NCI-H2107 (cell line): ENCODE data around the gene CDH15.

Source experiments
- DNase-seq: peaks from one replicate; lab custom pipeline; 2025; lab: John Stamatoyannopoulos, UW

Gene CDH15

GRCh38 chr16:89140981-89141883, 30.3 kb upstream of the CDH15 start:
- no peak for DNase-seq

- DNase-seq, result no peak
Observed at GRCh38 chr16:89141884-89142267, 29.7 kb upstream of the CDH15 start.

GRCh38 chr16:89142474-89143195, 28.9 kb upstream of the CDH15 start:
- no peak for DNase-seq

GRCh38 chr16:89143201-89143741, 28.3 kb upstream of the CDH15 start:
- DNase-seq, result no peak

- no peak for DNase-seq
Observed at GRCh38 chr16:89143911-89144675, 27.5 kb upstream of the CDH15 start.

- DNase-seq, result no peak
Observed at GRCh38 chr16:89144681-89145080, 26.9 kb upstream of the CDH15 start.

GRCh38 chr16:89145406-89146161, 26.0 kb upstream of the CDH15 start:
- DNase-seq, result no peak

- no peak for DNase-seq
Observed at GRCh38 chr16:89146211-89147005, 25.1 kb upstream of the CDH15 start.

- DNase-seq, result no peak
Observed at GRCh38 chr16:89147085-89147817, 24.3 kb upstream of the CDH15 start.

GRCh38 chr16:89149386-89149785, 22.2 kb upstream of the CDH15 start:
- DNase-seq, result no peak

- DNase-seq, result no peak
Observed at GRCh38 chr16:89150090-89150835, 21.3 kb upstream of the CDH15 start.

- DNase-seq, result no peak
Observed at GRCh38 chr16:89150981-89151380, 20.6 kb upstream of the CDH15 start.

- DNase-seq, result no peak
Observed at GRCh38 chr16:89152831-89153700, 18.5 kb upstream of the CDH15 start.

GRCh38 chr16:89153848-89154271, 17.7 kb upstream of the CDH15 start:
- no peak for DNase-seq

- no peak for DNase-seq
Observed at GRCh38 chr16:89154390-89155183, 17.0 kb upstream of the CDH15 start.

- DNase-seq, result no peak
Observed at GRCh38 chr16:89155184-89155679, 16.3 kb upstream of the CDH15 start.
